DMS 273 (cell line): ENCODE data around the gene PAWR.
A peak's percentile ranks its signal among the peaks of the same experiment; 100 is the strongest.

Source experiments
- DNase-seq: peaks from one replicate; lab custom pipeline; 2025; ENCODE audit not compliant: unreplicated experiment; lab: John Stamatoyannopoulos, UW

The PAWR gene

GRCh38 chr12:79690638-79691510, at the start of gene PAWR:
Gene PAWR (minus strand): TSS chr12:79690964. CDS start chr12:79690244, 720 bp downstream.
- peak; percentile 89 for DNase-seq

GRCh38 chr12:79737875-79738718, 47.3 kb upstream of the PAWR start:
- DNase-seq = peak; percentile 72

GRCh38 chr12:79732638-79733037, 41.9 kb upstream of the PAWR start:
- no peak for DNase-seq

GRCh38 chr12:79725987-79726386, 35.2 kb upstream of the PAWR start:
- no peak for DNase-seq

- DNase-seq = no peak
These were observed 26.2 kb upstream of the PAWR start for GRCh38 chr12:79717006-79717405.

GRCh38 chr12:79715308-79715707, 24.5 kb upstream of the PAWR start:
- DNase-seq = no peak

GRCh38 chr12:79710707-79711483, 20.1 kb upstream of the PAWR start:
- DNase-seq = no peak

GRCh38 chr12:79707830-79708229, 17.1 kb upstream of the PAWR start:
- no peak for DNase-seq

- DNase-seq = no peak
These were observed 15.9 kb upstream of the PAWR start for GRCh38 chr12:79706676-79707075.

- DNase-seq = no peak
These were observed 15.4 kb upstream of the PAWR start for GRCh38 chr12:79706156-79706555.

- no peak for DNase-seq
These were observed 8.2 kb upstream of the PAWR start for GRCh38 chr12:79698966-79699365.

GRCh38 chr12:79696416-79696815, 5.7 kb upstream of the PAWR start:
- DNase-seq = no peak

GRCh38 chr12:79692860-79693577, 2.3 kb upstream of the PAWR start:
- DNase-seq = no peak

- no peak for DNase-seq
These were observed 916 bp upstream of the PAWR start for GRCh38 chr12:79691511-79692248.

- peak; percentile 81 for DNase-seq
These were observed 574 bp downstream of the PAWR start for GRCh38 chr12:79690142-79690637.

GRCh38 chr12:79689477-79690141, 1.2 kb downstream of the PAWR start:
- DNase-seq = peak; percentile 75

- DNase-seq = no peak
These were observed 1.7 kb downstream of the PAWR start for GRCh38 chr12:79689061-79689476.

- DNase-seq = no peak
These were observed 2.2 kb downstream of the PAWR start for GRCh38 chr12:79688376-79689060.
